Spinal cord (tissue), 10 donors: ENCODE data around the gene ATP6V0A4. TPM values are rescaled to one million over a fixed set of nuclear protein-coding genes. Genes with fewer than 3 reads are reported as not detected.

Experiments used
- DNase-seq, 6 donors: peaks; one replicate each; pipeline versions ENCODE4 v3.0.0 to v3.0.0-alpha.2; 2013 to 2015; ENCODE audit warnings: low spot score in 6 of 6, low read depth in 4 of 6
- H3K27ac ChIP-seq: one replicate; pipeline ENCODE4 v1.5.1; 2013; ENCODE audit warnings: low read depth, low read length, control low read depth
- H3K27me3 ChIP-seq: one replicate; pipeline ENCODE4 v1.6.1; 2013; ENCODE audit warnings: low read length; ENCODE audit not compliant: control insufficient read depth, insufficient read depth
- H3K36me3 ChIP-seq: one replicate; pipeline ENCODE4 v1.6.1; 2013; ENCODE audit warnings: low read length; ENCODE audit not compliant: control insufficient read depth, insufficient read depth
- H3K4me1 ChIP-seq: one replicate; pipeline ENCODE4 v1.6.1; 2013; ENCODE audit warnings: low read length; ENCODE audit not compliant: control insufficient read depth, insufficient read depth
- H3K4me3 ChIP-seq: one replicate; pipeline ENCODE4 v1.5.1; 2013; ENCODE audit warnings: low read depth, low read length, control low read depth
- H3K9me3 ChIP-seq: one replicate; pipeline ENCODE4 v1.6.1; 2013; ENCODE audit warnings: low read length; ENCODE audit not compliant: control insufficient read depth, insufficient read depth
- WGBS: methylation state at CpG from one replicate; pipeline ENCODE4 v1.1.5; 2013; ENCODE audit warnings: missing lambda C conversion rate; ENCODE audit not compliant: insufficient coverage; 5-methylcytosine and 5-hydroxymethylcytosine counted together
- polyA plus RNA-seq, 2 donors: library from polyadenylated mRNA; unstranded; fragments of 120-200 nt; gene quantifications; one replicate each; pipeline ENCODE4 v1.2.1, GENCODE V29; 2013; ENCODE audit not compliant: insufficient read length in 2 of 2
- total RNA-seq, 2 donors: library from RNA; depleted of rRNA in 1 of 2; stranded (reverse); fragments of 120-200 nt in 1 of 2; fragments of >200 nt in 1 of 2; gene quantifications; one replicate each; pipeline versions ENCODE4 v1.2.3 to v1.2.4, GENCODE V29; 2013 to 2014
- donor health status: healthy.

Gene ATP6V0A4
- total and polyA plus RNA-seq, 4 donors: 1.3 to 2.6 (median 1.9) TPM

DNA sequence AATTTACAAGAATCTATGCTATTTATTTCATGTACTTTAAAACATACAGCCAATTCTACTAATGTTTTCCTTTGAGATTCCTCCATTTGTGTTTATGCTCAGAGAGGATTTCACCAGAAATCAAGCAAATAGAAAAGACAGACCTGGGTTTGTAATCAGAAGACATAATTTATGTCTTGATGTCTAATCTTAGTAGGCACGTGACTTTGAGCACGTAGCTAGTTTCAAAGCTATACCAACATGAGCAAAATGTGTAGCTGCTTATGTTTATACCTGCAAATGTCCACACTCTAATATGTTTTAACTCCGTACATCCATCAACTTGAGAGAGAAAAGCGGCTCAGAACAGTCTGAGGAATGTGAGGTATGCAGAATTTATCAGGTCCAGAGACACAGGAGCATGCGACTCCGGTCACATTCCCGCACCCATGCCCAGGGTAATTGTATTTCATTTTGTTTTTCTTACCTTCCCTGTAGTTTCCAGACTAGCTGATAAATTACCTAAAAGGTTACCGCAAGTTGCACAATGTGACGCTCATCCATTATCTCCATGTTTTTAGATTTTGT is 136.8 kb downstream of the ATP6V0A4 start:
- 100% methylated on average over 1 of the region's 9 CpGs for WGBS

GRCh38 chr7:138658889-138659288 is 139.1 kb downstream of the ATP6V0A4 start:
- WGBS: 90% methylated on average over 2 of the region's 4 CpGs

More for the DNA sequence above, 136.8 kb downstream of the ATP6V0A4 start:
- peaks cover 9% of the 10 kb centered on the region for H3K4me1 ChIP-seq
- DNase-seq: no peak
- no peaks in the 10 kb centered on the region for H3K27me3 ChIP-seq
- no peaks in the 10 kb centered on the region for H3K9me3 ChIP-seq
- H3K27ac ChIP-seq: no peak overlapping the region
- H3K4me3 ChIP-seq: no peak overlapping the region
- no peaks in the 10 kb centered on the region for H3K36me3 ChIP-seq

DNA sequence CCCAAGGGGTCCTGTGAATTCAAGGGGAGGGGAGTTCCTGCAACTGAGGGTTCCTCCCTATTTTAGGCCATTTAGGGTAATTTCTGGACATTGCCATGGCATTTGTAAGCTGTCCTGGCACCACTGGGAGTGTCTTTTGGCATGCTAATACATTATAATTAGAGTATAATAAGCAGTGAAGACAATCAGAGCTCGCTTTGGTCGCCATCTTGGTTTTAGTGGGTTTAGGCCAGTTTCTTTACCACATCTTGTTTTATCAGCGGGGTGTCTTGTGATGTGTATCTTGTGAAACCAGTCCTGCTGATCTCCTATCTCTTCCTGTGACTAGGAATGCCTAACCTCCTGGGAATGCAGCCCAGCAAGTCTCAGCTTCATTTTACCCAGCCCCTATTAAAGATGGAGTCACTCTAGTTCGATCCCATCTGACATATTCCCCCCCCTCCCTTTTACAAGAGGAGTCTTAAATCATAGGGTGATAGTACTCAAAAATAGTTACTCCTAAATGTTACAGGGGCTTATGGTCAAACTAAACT is 140.1 kb downstream of the ATP6V0A4 start:
- H3K27ac ChIP-seq: no peak overlapping the region
- H3K4me1 ChIP-seq: no peaks in the 10 kb centered on the region
- H3K27me3 ChIP-seq: no peaks in the 10 kb centered on the region
- H3K36me3 ChIP-seq: no peaks in the 10 kb centered on the region
- H3K4me3 ChIP-seq: no peak overlapping the region
- 100% methylated on average over 1 of the region's 4 CpGs for WGBS
- peaks cover 5% of the 10 kb centered on the region for H3K9me3 ChIP-seq
- no peak for DNase-seq

More at GRCh38 chr7:138658889-138659288, 139.1 kb downstream of the ATP6V0A4 start:
- H3K4me3 ChIP-seq: no peak overlapping the region
- H3K27ac ChIP-seq: no peak overlapping the region
- no peaks in the 10 kb centered on the region for H3K27me3 ChIP-seq
- H3K4me1 ChIP-seq: peaks cover 3% of the 10 kb centered on the region
- no peaks in the 10 kb centered on the region for H3K36me3 ChIP-seq
- no peak for DNase-seq
- H3K9me3 ChIP-seq: peaks cover 2% of the 10 kb centered on the region

- no peak for DNase-seq
- no CpG with 5 or more reads among the region's 2 CpGs for whole genome bisulfite sequencing
- Histone ChIP-seq H3K9me3 (peaks cover 5% of the 10 kb centered on the region), H3K27ac (no peak overlapping the region), H3K36me3 (no peaks in the 10 kb centered on the region), H3K4me1 (no peaks in the 10 kb centered on the region), H3K27me3 (no peaks in the 10 kb centered on the region), H3K4me3 (no peak overlapping the region)
Measured at GRCh38 chr7:138656952-138657351, 141.0 kb downstream of the ATP6V0A4 start.

Other genes with a start within 250 kb of the ATP6V0A4 start
- 1 to 10 TPM in 1 of 2 donors, under 1 TPM in 1; 0.79 to 1.2 TPM for gene SVOPL, start 96.8 kb downstream of the ATP6V0A4 start, total RNA-seq
- 1 to 10 TPM in 1 of 2 donors, under 1 TPM in 1; 0.60 to 1.6 TPM for gene SVOPL, start 96.8 kb downstream of the ATP6V0A4 start, polyA plus RNA-seq
- not detected for gene TMEM213, start 202 bp downstream of the ATP6V0A4 start, total RNA-seq
- gene TMEM213, start 202 bp downstream of the ATP6V0A4 start, polyA plus RNA-seq: under 1 TPM; 0.77 to 0.87 TPM
- 10 to 100 TPM; 11.1 to 15.4 TPM for gene KIAA1549, start 183.2 kb upstream of the ATP6V0A4 start, total RNA-seq
- gene KIAA1549, start 183.2 kb upstream of the ATP6V0A4 start, polyA plus RNA-seq: 10 to 100 TPM; 22.6 to 27.8 TPM
- gene ZC3HAV1L, start 237.8 kb upstream of the ATP6V0A4 start, total RNA-seq: 10 to 100 TPM; 10.6 to 15.9 TPM
- 10 to 100 TPM in 1 of 2 donors, 1 to 10 TPM in 1; 6.9 to 10.4 TPM for gene ZC3HAV1L, start 237.8 kb upstream of the ATP6V0A4 start, polyA plus RNA-seq